ENCODE measurements around the gene NAPG. TPM values are rescaled to one million over a fixed set of nuclear protein-coding genes. Genes with fewer than 3 reads are reported as not detected.
A peak's percentile ranks its signal among the peaks of the same experiment; 100 is the strongest.
"Not testable (repeated sequence)": the region's sequence is repeated elsewhere in the genome, so short reads cannot be mapped to it uniquely, and the experiment has no call there.

NAPG gene
- total RNA-seq, 1 donor from 2014 or later: 37.4 TPM

- DNase-seq (ENCODE audit: low read depth, low spot score): no peak
Observed at GRCh38 chr18:10546557-10547300, 20.9 kb downstream of the NAPG start.

- DNase-seq (ENCODE audit: low read depth, low spot score): no peak
Observed at GRCh38 chr18:10552226-10552625, 26.4 kb downstream of the NAPG start.

GRCh38 chr18:10556251-10556650, 30.4 kb downstream of the NAPG start:
- not testable (repeated sequence) for DNase-seq (ENCODE audit: low read depth, low spot score)

GRCh38 chr18:10557085-10557677, 31.4 kb downstream of the NAPG start:
- no peak for DNase-seq (ENCODE audit: low read depth, low spot score)

GRCh38 chr18:10558243-10558966, 32.6 kb downstream of the NAPG start:
- no peak for DNase-seq (ENCODE audit: low read depth, low spot score)

- DNase-seq (ENCODE audit: low read depth, low spot score): no peak
Observed at GRCh38 chr18:10558967-10559298, 33.1 kb downstream of the NAPG start.

GRCh38 chr18:10559553-10560451, 34.0 kb downstream of the NAPG start:
- DNase-seq (ENCODE audit: low read depth, low spot score): no peak

- peak; percentile 20 for DNase-seq (ENCODE audit: low read depth, low spot score)
Observed at GRCh38 chr18:10560452-10561045, 34.7 kb downstream of the NAPG start.

GRCh38 chr18:10562773-10563160, 36.9 kb downstream of the NAPG start:
- no peak for DNase-seq (ENCODE audit: low read depth, low spot score)

- no peak for DNase-seq (ENCODE audit: low read depth, low spot score)
Observed at GRCh38 chr18:10563886-10564285, 38.1 kb downstream of the NAPG start.

- no peak for DNase-seq (ENCODE audit: low read depth, low spot score)
Observed at GRCh38 chr18:10564975-10565773, 39.3 kb downstream of the NAPG start.

GRCh38 chr18:10565835-10566234, 40.0 kb downstream of the NAPG start:
- no peak for DNase-seq (ENCODE audit: low read depth, low spot score)

GRCh38 chr18:10566390-10566789, 40.6 kb downstream of the NAPG start:
- no peak for DNase-seq (ENCODE audit: low read depth, low spot score)

GRCh38 chr18:10569941-10570340, 44.1 kb downstream of the NAPG start:
- not testable (repeated sequence) for DNase-seq (ENCODE audit: low read depth, low spot score)

GRCh38 chr18:10570622-10571021, 44.8 kb downstream of the NAPG start:
- no peak for DNase-seq (ENCODE audit: low read depth, low spot score)

GRCh38 chr18:10571537-10571936, 45.7 kb downstream of the NAPG start:
- DNase-seq (ENCODE audit: low read depth, low spot score): no peak

GRCh38 chr18:10573261-10573660, 47.4 kb downstream of the NAPG start:
- DNase-seq (ENCODE audit: low read depth, low spot score): not testable (repeated sequence)

- not testable (repeated sequence) for DNase-seq (ENCODE audit: low read depth, low spot score)
Observed at GRCh38 chr18:10574412-10574811, 48.6 kb downstream of the NAPG start.

- not testable (repeated sequence) for DNase-seq (ENCODE audit: low read depth, low spot score)
Observed at GRCh38 chr18:10577842-10578572, 52.2 kb downstream of the NAPG start.

- DNase-seq (ENCODE audit: low read depth, low spot score): not testable (repeated sequence)
Observed at GRCh38 chr18:10578573-10578899, 52.7 kb downstream of the NAPG start.
